Colonic mucosa (tissue), 4 donors: ENCODE measurements around the gene THSD4. TPM values are rescaled to one million over a fixed set of nuclear protein-coding genes. Genes with fewer than 3 reads are reported as not detected.

Source experiments
- DNase-seq: peaks from one replicate; pipeline ENCODE4 v3.0.0-alpha.2; 2020
- H3K27ac ChIP-seq: fragments of 200-600 bp; one replicate; pipeline ENCODE4 v1.8.0; 2021
- H3K27me3 ChIP-seq: fragments of 200-600 bp; one replicate; pipeline ENCODE4 v1.8.0; 2021
- H3K36me3 ChIP-seq: fragments of 200-600 bp; one replicate; pipeline ENCODE4 v1.8.0; 2021
- H3K4me1 ChIP-seq: fragments of 200-600 bp; one replicate; pipeline ENCODE4 v1.8.0; 2021; ENCODE audit warnings: mild to moderate bottlenecking
- H3K4me3 ChIP-seq: fragments of 200-600 bp; one replicate; pipeline ENCODE4 v1.8.0; 2021
- H3K9ac ChIP-seq, 2 donors: one replicate each; pipeline ENCODE4 v1.7.0; 2013; ENCODE audit warnings: control low read depth in 2 of 2, low read depth in 2 of 2, low read length in 2 of 2
- H3K9me3 ChIP-seq: fragments of 200-600 bp; one replicate; pipeline ENCODE4 v1.8.0; 2021
- intact Hi-C: fragments of 100-400 bp; cut with DNase I; formaldehyde crosslinking; loops from one replicate; pipeline ENCODE4 v1.14.1; 2022
- total RNA-seq, 2 donors: library from RNA; stranded (reverse); fragmentation: NEBNext Ultra II Directional in 1 of 2; extraction: Animal tissue kit (Norgen Biotek cat#: 25700) in 1 of 2; gene quantifications; one replicate each; pipeline ENCODE4 v1.2.1, GENCODE V29; 2021
- TF ChIP-seq, protein P1 (sequence below): fragments of 200-600 bp; IDR thresholded peaks from one replicate; pipeline ENCODE4 v1.8.0; 2022; ENCODE audit warnings: antibody characterized with exemption, mild to moderate bottlenecking
- donor health status: healthy.
- donor health status: DM: no; HTN: no; CAD: no.
- donor health status: DM: no; HTN: no; CAD: no.

Gene THSD4
- total RNA-seq, 2 donors from 2014 or later, result 18.8 to 23.5 TPM

DNA sequence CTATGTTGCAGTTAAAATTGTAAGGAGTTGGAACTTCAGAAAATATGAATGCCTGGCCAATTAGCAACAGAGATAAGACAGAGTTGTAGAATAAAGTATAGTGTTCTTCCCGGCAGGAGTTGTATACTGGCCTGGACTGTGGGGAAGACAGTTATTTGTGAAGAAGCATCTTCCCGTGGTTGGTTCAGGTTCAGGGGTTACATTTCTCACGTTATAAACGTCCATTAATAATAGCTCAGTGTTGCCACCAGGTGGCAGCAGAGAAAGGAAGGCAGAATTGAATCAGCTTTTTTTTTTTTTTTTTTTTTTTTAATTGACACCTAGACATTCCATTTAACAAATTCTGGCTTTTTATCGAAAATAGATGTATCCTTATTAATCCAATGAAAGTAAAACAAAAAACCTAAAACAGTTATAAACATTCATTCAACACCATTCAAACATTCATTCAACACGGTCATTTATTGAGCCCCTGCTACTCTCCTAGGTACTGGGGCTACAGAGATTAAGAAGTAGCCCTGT lies 628.7 kb downstream of the THSD4 start:
- no peak overlapping the region for H3K4me3 ChIP-seq
- TF ChIP-seq, protein P1, sequence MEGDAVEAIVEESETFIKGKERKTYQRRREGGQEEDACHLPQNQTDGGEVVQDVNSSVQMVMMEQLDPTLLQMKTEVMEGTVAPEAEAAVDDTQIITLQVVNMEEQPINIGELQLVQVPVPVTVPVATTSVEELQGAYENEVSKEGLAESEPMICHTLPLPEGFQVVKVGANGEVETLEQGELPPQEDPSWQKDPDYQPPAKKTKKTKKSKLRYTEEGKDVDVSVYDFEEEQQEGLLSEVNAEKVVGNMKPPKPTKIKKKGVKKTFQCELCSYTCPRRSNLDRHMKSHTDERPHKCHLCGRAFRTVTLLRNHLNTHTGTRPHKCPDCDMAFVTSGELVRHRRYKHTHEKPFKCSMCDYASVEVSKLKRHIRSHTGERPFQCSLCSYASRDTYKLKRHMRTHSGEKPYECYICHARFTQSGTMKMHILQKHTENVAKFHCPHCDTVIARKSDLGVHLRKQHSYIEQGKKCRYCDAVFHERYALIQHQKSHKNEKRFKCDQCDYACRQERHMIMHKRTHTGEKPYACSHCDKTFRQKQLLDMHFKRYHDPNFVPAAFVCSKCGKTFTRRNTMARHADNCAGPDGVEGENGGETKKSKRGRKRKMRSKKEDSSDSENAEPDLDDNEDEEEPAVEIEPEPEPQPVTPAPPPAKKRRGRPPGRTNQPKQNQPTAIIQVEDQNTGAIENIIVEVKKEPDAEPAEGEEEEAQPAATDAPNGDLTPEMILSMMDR, result peak; percentile 71
- no peak overlapping the region for H3K27ac ChIP-seq
- no peaks in the 10 kb centered on the region for H3K27me3 ChIP-seq
- H3K4me1 ChIP-seq, result no peaks in the 10 kb centered on the region
- no peaks in the 10 kb centered on the region for H3K36me3 ChIP-seq
- H3K9ac ChIP-seq, result no peak overlapping the region
- DNase-seq, result peak; percentile 73
- H3K9me3 ChIP-seq, result no peaks in the 10 kb centered on the region
- intact Hi-C loops, result loop anchor here (2.0 kb wide), 1 partner anchor 57 kb away; no protein-coding TSS in a partner anchor

DNA sequence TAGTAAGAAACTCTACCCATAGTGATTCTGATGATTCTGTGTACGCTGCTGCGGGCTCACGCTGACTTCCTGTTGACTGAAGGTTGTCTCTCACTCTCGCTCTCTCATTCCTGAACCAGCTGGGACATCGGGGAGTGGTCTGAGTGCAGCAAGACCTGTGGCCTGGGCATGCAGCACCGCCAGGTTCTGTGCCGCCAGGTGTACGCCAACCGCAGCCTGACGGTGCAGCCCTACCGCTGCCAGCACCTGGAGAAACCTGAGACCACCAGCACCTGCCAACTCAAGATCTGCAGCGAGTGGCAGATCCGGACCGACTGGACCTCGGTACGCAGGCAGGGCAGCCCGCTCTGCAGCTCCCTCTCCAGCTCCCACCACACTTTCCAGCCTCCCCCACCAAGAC lies 631.4 kb downstream of the THSD4 start:
- Histone ChIP-seq H3K9me3 (no peaks in the 10 kb centered on the region), H3K9ac (peak overlapping the region in 1 of 2 donors; percentile 48), H3K27me3 (no peaks in the 10 kb centered on the region), H3K4me3 (no peak overlapping the region), H3K4me1 (no peaks in the 10 kb centered on the region), H3K27ac (no peak overlapping the region), H3K36me3 (no peaks in the 10 kb centered on the region)
- DNase-seq, result peak; percentile 29
- intact Hi-C loops, result no loop called here
- TF ChIP-seq, protein P1, result no peak

DNA sequence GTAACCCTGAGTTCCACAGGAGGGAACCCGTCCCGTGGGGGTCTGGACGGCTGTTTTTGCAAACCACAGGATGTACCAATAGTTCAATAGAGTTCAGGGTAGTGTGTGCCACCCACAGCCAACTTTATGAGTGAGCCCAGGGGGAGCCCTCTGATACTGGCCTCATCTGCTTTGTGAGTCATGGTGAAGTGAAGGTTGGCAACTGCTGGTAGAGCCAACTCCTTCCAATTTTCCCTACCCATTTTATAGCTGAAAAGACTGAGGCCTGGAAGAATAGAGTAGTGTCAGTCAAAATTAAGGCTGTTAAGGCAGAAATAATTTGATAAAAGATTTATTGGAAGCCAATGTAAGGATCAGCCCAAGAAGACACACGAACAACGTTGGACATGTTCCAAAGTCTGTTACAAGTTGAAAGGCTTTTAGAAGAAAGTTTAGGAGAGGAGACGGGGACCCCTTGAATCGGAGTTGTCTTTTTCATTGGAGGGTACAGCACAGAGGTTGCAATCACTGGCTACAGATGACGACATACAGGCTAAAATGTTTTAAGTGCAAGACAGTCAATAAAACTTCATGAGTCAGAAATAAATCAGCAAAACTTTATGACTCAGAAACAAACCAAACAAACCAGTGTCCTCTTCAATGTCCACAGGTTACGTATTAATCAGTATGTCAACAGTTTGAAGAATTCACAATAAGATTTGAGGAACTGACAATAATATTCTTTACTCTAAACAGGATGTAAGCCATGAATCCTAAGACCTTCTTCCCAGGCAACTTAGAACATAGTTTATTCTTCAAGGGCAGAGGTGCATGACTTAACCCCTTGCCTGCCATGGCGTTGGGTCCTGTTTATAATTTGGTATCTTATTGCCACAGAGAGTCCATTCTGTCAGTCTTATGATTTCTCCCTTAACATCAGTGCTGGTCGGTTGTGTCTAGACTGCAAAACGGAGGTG lies 632.1 kb downstream of the THSD4 start:
- Histone ChIP-seq H3K9ac (peak overlapping the region in 1 of 2 donors; percentile 48), H3K27ac (peak overlapping the region; percentile 70)
- DNase-seq, result peak; percentile 36

GRCh38 chr15:71748293-71748718 lies 633.0 kb downstream of the THSD4 start:
- no peak overlapping the region for H3K9ac ChIP-seq
- no peaks in the 10 kb centered on the region for H3K9me3 ChIP-seq
- DNase-seq, result no peak
- no peak overlapping the region for H3K4me3 ChIP-seq
- H3K27ac ChIP-seq, result peak overlapping the region; percentile 70
- H3K36me3 ChIP-seq, result no peaks in the 10 kb centered on the region
- no peaks in the 10 kb centered on the region for H3K27me3 ChIP-seq
- intact Hi-C loops, result no loop called here
- TF ChIP-seq, protein P1, result no peak
- peaks cover 2% of the 10 kb centered on the region for H3K4me1 ChIP-seq

More for the DNA sequence above, 632.1 kb downstream of the THSD4 start:
- TF ChIP-seq, protein P1, result no peak
- no peaks in the 10 kb centered on the region for H3K27me3 ChIP-seq
- no peaks in the 10 kb centered on the region for H3K9me3 ChIP-seq
- no peaks in the 10 kb centered on the region for H3K4me1 ChIP-seq
- H3K36me3 ChIP-seq, result no peaks in the 10 kb centered on the region
- no peak overlapping the region for H3K4me3 ChIP-seq
- intact Hi-C loops, result no loop called here

- TF ChIP-seq, protein P1, result no peak
- Histone ChIP-seq H3K4me3 (no peak overlapping the region), H3K9ac (no peak overlapping the region), H3K27me3 (no peaks in the 10 kb centered on the region), H3K36me3 (no peaks in the 10 kb centered on the region), H3K9me3 (no peaks in the 10 kb centered on the region), H3K4me1 (peaks cover 7% of the 10 kb centered on the region), H3K27ac (no peak overlapping the region)
- no peak for DNase-seq
- intact Hi-C loops, result no loop called here
Measured at GRCh38 chr15:71749500-71749899, 634.2 kb downstream of the THSD4 start.
